B cell (primary cell): ENCODE results near the gene TMEM238.

Source experiments
- CTCF ChIP-seq: fragments of 200-600 bp; IDR thresholded peaks from one replicate; pipeline ENCODE4 v1.8.0; 2022; ENCODE audit warnings: antibody characterized with exemption, mild to moderate bottlenecking
- EZH2 ChIP-seq: IDR thresholded peaks from 2 replicates; pipeline ENCODE4 v1.6.1; 2012; ENCODE audit warnings: borderline replicate concordance, low read depth, mild to moderate bottlenecking, moderate library complexity, low read length; ENCODE audit not compliant: insufficient read depth, poor library complexity, severe bottlenecking

- TF ChIP-seq EZH2 (no peak), CTCF (no peak)
Measured at GRCh38 chr19:55379174-55379573, 4.9 kb downstream of the TMEM238 start.
